Testis (tissue), 2 donors: ENCODE measurements around the gene PTPRN2.

ENCODE experiments used
- POLR2A ChIP-seq: fragments of 450-650 bp; IDR thresholded peaks from one replicate; pipeline ENCODE4 v1.6.1; 2017; ENCODE audit warnings: antibody characterized with exemption, mild to moderate bottlenecking, moderate library complexity
- TF ChIP-seq, protein P1 (sequence below), 3 experiments: fragments of 450-650 bp in 2 of 3; fragments of 200-600 bp in 1 of 3; sonication (generic) in 1 of 3; IDR thresholded peaks; one replicate each; pipeline ENCODE4 v1.5.1; 2016 to 2019; ENCODE audit warnings: antibody characterized with exemption in 3 of 3, mild to moderate bottlenecking in 2 of 3, moderate library complexity in 1 of 3

- TF ChIP-seq POLR2A, result no peak
- TF ChIP-seq, protein P1, sequence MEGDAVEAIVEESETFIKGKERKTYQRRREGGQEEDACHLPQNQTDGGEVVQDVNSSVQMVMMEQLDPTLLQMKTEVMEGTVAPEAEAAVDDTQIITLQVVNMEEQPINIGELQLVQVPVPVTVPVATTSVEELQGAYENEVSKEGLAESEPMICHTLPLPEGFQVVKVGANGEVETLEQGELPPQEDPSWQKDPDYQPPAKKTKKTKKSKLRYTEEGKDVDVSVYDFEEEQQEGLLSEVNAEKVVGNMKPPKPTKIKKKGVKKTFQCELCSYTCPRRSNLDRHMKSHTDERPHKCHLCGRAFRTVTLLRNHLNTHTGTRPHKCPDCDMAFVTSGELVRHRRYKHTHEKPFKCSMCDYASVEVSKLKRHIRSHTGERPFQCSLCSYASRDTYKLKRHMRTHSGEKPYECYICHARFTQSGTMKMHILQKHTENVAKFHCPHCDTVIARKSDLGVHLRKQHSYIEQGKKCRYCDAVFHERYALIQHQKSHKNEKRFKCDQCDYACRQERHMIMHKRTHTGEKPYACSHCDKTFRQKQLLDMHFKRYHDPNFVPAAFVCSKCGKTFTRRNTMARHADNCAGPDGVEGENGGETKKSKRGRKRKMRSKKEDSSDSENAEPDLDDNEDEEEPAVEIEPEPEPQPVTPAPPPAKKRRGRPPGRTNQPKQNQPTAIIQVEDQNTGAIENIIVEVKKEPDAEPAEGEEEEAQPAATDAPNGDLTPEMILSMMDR (IDR thresholded peaks at IDR 0.05), result no peak
Measured at GRCh38 chr7:158458096-158458495, 129.5 kb downstream of the PTPRN2 start.
